Natural killer cell (primary cell): ENCODE results near the gene RBM38. TPM values are rescaled to one million over a fixed set of nuclear protein-coding genes. Genes with fewer than 3 reads are reported as not detected.

Experiments
- ATAC-seq, 3 donors: fragments of 150-1000 bp in 2 of 3; fragments of 200-7000 bp in 1 of 3; cut with Tn5 transposase; 1 replicate in 1 of 3; 2 replicates in 2 of 3; pipeline ENCODE4 v1.10.0; 2021; ENCODE audit warnings: mild to moderate bottlenecking in 2 of 3, moderate library complexity in 2 of 3
- DNase-seq, 2 donors: peaks; one replicate each; pipeline versions ENCODE4 v3.0.0 to v3.0.0-alpha.2; 2013 to 2021; ENCODE audit warnings: mixed read lengths in 1 of 2
- H3K27ac ChIP-seq: one replicate; pipeline ENCODE4 v1.5.1; 2013; ENCODE audit warnings: mild to moderate bottlenecking, low read length
- H3K27me3 ChIP-seq: one replicate; pipeline ENCODE4 v1.6.1; 2013; ENCODE audit warnings: low read length; ENCODE audit not compliant: control insufficient read depth, insufficient read depth
- H3K36me3 ChIP-seq: one replicate; pipeline ENCODE4 v1.6.1; 2013; ENCODE audit warnings: low read length; ENCODE audit not compliant: control insufficient read depth, insufficient read depth
- H3K4me1 ChIP-seq: one replicate; pipeline ENCODE4 v1.6.1; 2013; ENCODE audit warnings: low read length; ENCODE audit not compliant: control insufficient read depth, insufficient read depth
- H3K4me3 ChIP-seq: one replicate; pipeline ENCODE4 v1.5.1; 2013; ENCODE audit warnings: low read length
- H3K9me3 ChIP-seq: one replicate; pipeline ENCODE4 v1.6.1; 2013; ENCODE audit warnings: low read length; ENCODE audit not compliant: control insufficient read depth, insufficient read depth
- H3K27ac Mint-ChIP-seq, 2 donors: one replicate each; pipeline ENCODE4 v1.8.0; 2022; ENCODE audit warnings: mild to moderate bottlenecking in 2 of 2, mixed read lengths in 2 of 2, moderate library complexity in 1 of 2
- H3K27me3 Mint-ChIP-seq, 2 donors: one replicate each; pipeline ENCODE4 v1.8.0; 2022; ENCODE audit warnings: low read depth in 2 of 2, mixed read lengths in 2 of 2
- H3K36me3 Mint-ChIP-seq: one replicate; pipeline ENCODE4 v1.8.0; 2022; ENCODE audit warnings: mixed read lengths
- H3K4me1 Mint-ChIP-seq, 2 donors: one replicate each; pipeline ENCODE4 v1.8.0; 2022; ENCODE audit warnings: mixed read lengths in 2 of 2
- H3K4me3 Mint-ChIP-seq: one replicate; pipeline ENCODE4 v1.8.0; 2022; ENCODE audit warnings: mild to moderate bottlenecking, moderate library complexity, mixed read lengths
- H3K9me3 Mint-ChIP-seq, 2 donors: one replicate each; pipeline ENCODE4 v1.8.0; 2022; ENCODE audit warnings: mixed read lengths in 2 of 2
- WGBS: methylation state at CpG from one replicate; pipeline ENCODE4 v1.1.7; 2013; ENCODE audit warnings: missing lambda C conversion rate; ENCODE audit not compliant: insufficient coverage; 5-methylcytosine and 5-hydroxymethylcytosine counted together
- intact Hi-C: fragments of 100-400 bp; cut with micrococcal nuclease; formaldehyde crosslinking; loops from one replicate; pipeline ENCODE4 v1.14.2; 2022
- total RNA-seq, 4 donors: library from RNA; stranded (reverse); fragments of 120-200 nt in 1 of 4; gene quantifications; one replicate each; pipeline versions ENCODE4 v1.2.3 to v1.2.4, GENCODE V29; 2013 to 2022
- TF ChIP-seq, protein P1 (sequence below): fragments of 200-600 bp; IDR thresholded peaks from one replicate; pipeline ENCODE4 v1.8.0; 2022; ENCODE audit warnings: antibody characterized with exemption

Gene RBM38
- total RNA-seq, 3 donors from 2014 or later (not counting 1 experiment from before 2014, with no cell fraction given), result 217 to 392 (median 264) TPM

DNA sequence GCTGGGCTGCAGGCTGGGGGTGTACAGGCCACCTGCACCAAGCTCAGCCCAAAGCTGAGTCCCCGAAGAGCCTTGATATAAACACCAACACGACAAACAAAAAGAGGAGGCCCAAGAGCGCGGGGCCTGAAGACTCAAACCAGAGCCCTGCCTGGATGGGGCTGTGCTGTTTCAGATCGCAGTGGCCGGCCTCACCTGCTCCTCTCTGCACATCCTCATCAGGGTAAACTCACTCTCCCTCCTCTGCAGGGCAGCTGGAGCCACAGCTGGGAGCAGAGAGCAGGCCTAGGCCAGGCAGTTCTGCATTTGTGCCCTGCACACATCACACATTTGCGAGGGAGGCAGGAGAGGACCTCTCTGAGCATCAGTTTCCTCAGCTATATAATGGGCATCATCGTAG is 3.7 kb upstream of the RBM38 start:
- WGBS, result 98% methylated on average over 8 of the region's 8 CpGs
- peak overlapping the region; percentile 57 for H3K4me3 Mint-ChIP-seq
- no peaks in the 10 kb centered on the region for H3K27me3 ChIP-seq

DNA sequence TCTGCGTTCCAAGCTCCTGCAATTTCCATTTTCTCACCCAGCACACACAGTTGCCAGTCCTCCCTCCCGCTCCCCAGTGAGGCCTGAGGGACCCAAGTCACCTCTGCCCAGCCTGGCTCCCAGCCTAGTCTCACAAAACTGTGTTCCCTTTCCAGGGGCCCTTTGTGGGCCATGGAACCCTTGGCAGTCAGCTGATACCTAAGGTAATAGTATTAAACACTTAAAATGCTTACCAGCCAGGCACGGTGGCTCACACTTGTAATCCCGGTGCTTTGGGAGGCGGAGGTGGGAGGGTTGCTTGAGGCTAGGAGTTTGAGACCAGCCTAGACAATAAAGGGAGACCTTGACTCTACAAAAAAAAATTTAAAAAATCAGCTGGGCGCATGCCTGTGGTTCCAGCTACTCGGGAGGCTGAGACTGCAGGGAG is 3.2 kb upstream of the RBM38 start:
- Mint-ChIP-seq H3K27me3 (no peaks in the 10 kb centered on the region), H3K4me3 (no peak overlapping the region), H3K36me3 (no peaks in the 10 kb centered on the region), H3K27ac (peak overlapping the region in 1 of 2 donors; percentile 16), H3K9me3 (no peaks in the 10 kb centered on the region), H3K4me1 (peaks cover 27 to 44% of the 10 kb centered on the region in 2 donors)
- intact Hi-C loops, result no loop called here
- H3K4me1 ChIP-seq, result peaks cover 57% of the 10 kb centered on the region
- TF ChIP-seq, protein P1, sequence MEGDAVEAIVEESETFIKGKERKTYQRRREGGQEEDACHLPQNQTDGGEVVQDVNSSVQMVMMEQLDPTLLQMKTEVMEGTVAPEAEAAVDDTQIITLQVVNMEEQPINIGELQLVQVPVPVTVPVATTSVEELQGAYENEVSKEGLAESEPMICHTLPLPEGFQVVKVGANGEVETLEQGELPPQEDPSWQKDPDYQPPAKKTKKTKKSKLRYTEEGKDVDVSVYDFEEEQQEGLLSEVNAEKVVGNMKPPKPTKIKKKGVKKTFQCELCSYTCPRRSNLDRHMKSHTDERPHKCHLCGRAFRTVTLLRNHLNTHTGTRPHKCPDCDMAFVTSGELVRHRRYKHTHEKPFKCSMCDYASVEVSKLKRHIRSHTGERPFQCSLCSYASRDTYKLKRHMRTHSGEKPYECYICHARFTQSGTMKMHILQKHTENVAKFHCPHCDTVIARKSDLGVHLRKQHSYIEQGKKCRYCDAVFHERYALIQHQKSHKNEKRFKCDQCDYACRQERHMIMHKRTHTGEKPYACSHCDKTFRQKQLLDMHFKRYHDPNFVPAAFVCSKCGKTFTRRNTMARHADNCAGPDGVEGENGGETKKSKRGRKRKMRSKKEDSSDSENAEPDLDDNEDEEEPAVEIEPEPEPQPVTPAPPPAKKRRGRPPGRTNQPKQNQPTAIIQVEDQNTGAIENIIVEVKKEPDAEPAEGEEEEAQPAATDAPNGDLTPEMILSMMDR, result no peak
- no peak for DNase-seq
- no peak for ATAC-seq
- no peaks in the 10 kb centered on the region for H3K36me3 ChIP-seq
- H3K27ac ChIP-seq, result no peak overlapping the region
- no peaks in the 10 kb centered on the region for H3K9me3 ChIP-seq
- WGBS, result 94% methylated on average over 7 of the region's 7 CpGs
- no peaks in the 10 kb centered on the region for H3K27me3 ChIP-seq
- H3K4me3 ChIP-seq, result no peak overlapping the region

More for the DNA sequence above, 3.7 kb upstream of the RBM38 start:
- Histone ChIP-seq H3K9me3 (no peaks in the 10 kb centered on the region), H3K4me3 (no peak overlapping the region), H3K36me3 (no peaks in the 10 kb centered on the region), H3K27ac (no peak overlapping the region), H3K4me1 (peaks cover 54% of the 10 kb centered on the region)
- DNase-seq, result no peak
- intact Hi-C loops, result no loop called here
- ATAC-seq, result no peak
- H3K27ac Mint-ChIP-seq, result no peak overlapping the region
- no peaks in the 10 kb centered on the region for H3K36me3 Mint-ChIP-seq
- peaks cover 30 to 46% of the 10 kb centered on the region in 2 donors for H3K4me1 Mint-ChIP-seq
- no peaks in the 10 kb centered on the region for H3K27me3 Mint-ChIP-seq
- H3K9me3 Mint-ChIP-seq, result no peaks in the 10 kb centered on the region
- TF ChIP-seq, protein P1, result no peak

DNA sequence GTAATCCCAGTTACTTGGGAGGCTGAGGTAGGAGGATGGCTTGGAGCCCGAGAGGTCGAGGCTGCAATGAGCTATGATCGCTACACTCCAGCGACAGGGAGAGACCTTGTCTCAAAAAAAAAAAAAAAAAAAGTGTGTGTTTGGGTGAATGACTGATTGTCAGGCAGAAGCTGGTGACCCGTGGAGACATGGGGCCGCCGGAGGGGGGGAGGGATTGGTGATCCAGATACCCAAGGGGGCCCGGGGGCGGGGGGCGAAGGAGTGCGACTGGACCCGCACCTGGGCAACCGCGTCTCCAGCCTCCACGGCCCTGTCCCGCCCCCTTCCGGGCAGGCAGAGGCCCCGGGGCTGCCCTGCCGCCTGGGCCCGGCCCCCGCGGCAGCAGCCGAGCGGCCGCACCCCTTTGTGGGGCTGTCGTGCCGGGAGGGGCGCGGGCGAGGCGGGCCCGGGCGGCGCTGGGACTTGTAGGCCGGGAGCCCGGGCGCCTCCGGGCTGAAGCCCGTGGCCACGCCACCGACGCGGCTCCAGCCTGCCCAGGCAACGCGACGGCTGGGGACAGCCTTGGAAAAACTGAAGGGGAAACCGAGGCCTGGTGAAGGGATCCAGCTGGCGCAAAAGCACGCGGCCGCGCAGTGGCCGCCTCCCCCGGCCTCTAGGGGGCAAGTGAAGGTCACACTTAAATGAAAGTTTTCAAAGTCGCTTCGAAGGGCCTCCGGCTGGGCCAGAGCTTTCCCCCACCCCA is 2.1 kb upstream of the RBM38 start:
- peaks cover 27 to 45% of the 10 kb centered on the region in 2 donors for H3K4me1 Mint-ChIP-seq
- no peaks in the 10 kb centered on the region for H3K27me3 Mint-ChIP-seq
- WGBS, result 6% methylated on average over 57 of the region's 57 CpGs
- DNase-seq (peak; percentile 60 to 76), ATAC-seq (peak; percentile 21 to 42 (median 30))
- Histone ChIP-seq H3K36me3 (peaks cover 11% of the 10 kb centered on the region), H3K27me3 (no peaks in the 10 kb centered on the region), H3K27ac (peak overlapping the region; percentile 77), H3K4me3 (peak overlapping the region; percentile 21), H3K9me3 (no peaks in the 10 kb centered on the region), H3K4me1 (peaks cover 59% of the 10 kb centered on the region)
- H3K4me3 Mint-ChIP-seq, result peak overlapping the region; percentile 87
- H3K36me3 Mint-ChIP-seq, result no peaks in the 10 kb centered on the region
- TF ChIP-seq, protein P1, result peak; percentile 61
- intact Hi-C loops, result loop anchor here (1.0 kb wide), 1 partner anchor 9 kb away; no protein-coding TSS in a partner anchor
- peak overlapping the region; percentile 77 to 91 for H3K27ac Mint-ChIP-seq
- H3K9me3 Mint-ChIP-seq, result no peaks in the 10 kb centered on the region
